Measurements from ENCODE around the gene SYS1. TPM values are rescaled to one million over a fixed set of nuclear protein-coding genes. Genes with fewer than 3 reads are reported as not detected.
A peak's percentile ranks its signal among the peaks of the same experiment; 100 is the strongest.

SYS1 gene
- total and polyA plus RNA-seq, 2 experiments from 2014 or later, result 7.9 to 21.5 TPM

GRCh38 chr20:45361793-45362192 is 1.2 kb upstream of the SYS1 start:
- H3K9me2 ChIP-seq (ENCODE audit: insufficient read depth), result no peaks in the 10 kb centered on the region
- H3K4me3 Mint-ChIP-seq, result no peak overlapping the region
- no peak overlapping the region for H3K27ac ChIP-seq (ENCODE audit: low read depth)
- H3K79me2 ChIP-seq (replicated peaks; ENCODE audit: insufficient read depth), result peaks cover 14% of the 10 kb centered on the region
- no peak overlapping the region for H3K27ac Mint-ChIP-seq
- H3K4me1 ChIP-seq (ENCODE audit: insufficient read depth), result peaks cover 17% of the 10 kb centered on the region
- no peak overlapping the region for H3K4me3 ChIP-seq
- ATAC-seq (no peak), DNase-seq (ENCODE audit: low spot score) (no peak)
- H2AFZ ChIP-seq, result no peak overlapping the region
- TF ChIP-seq, protein P1, sequence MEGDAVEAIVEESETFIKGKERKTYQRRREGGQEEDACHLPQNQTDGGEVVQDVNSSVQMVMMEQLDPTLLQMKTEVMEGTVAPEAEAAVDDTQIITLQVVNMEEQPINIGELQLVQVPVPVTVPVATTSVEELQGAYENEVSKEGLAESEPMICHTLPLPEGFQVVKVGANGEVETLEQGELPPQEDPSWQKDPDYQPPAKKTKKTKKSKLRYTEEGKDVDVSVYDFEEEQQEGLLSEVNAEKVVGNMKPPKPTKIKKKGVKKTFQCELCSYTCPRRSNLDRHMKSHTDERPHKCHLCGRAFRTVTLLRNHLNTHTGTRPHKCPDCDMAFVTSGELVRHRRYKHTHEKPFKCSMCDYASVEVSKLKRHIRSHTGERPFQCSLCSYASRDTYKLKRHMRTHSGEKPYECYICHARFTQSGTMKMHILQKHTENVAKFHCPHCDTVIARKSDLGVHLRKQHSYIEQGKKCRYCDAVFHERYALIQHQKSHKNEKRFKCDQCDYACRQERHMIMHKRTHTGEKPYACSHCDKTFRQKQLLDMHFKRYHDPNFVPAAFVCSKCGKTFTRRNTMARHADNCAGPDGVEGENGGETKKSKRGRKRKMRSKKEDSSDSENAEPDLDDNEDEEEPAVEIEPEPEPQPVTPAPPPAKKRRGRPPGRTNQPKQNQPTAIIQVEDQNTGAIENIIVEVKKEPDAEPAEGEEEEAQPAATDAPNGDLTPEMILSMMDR (conservative IDR thresholded peaks at IDR 0.05; ENCODE audit: low read depth in 2 of 2), result no peak
- H3K36me3 ChIP-seq (ENCODE audit: insufficient read depth), result no peaks in the 10 kb centered on the region
- H4K20me1 ChIP-seq (replicated peaks; ENCODE audit: insufficient read depth), result 0 out of 2 replicates have a peak, but pooled peaks cover 9% of the 10 kb centered on the region
- H3K4me1 Mint-ChIP-seq, result peaks cover 28% of the 10 kb centered on the region
- H3K9me3 Mint-ChIP-seq, result no peaks in the 10 kb centered on the region
- H3K4me2 ChIP-seq, result no peak overlapping the region
- no peaks in the 10 kb centered on the region for H3K27me3 ChIP-seq (ENCODE audit: insufficient read depth)
- no peaks in the 10 kb centered on the region for H3F3A ChIP-seq (replicated peaks; ENCODE audit: low read depth)
- peaks cover 4% of the 10 kb centered on the region; the same call in 2 of the 3 replicates for H3K36me3 Mint-ChIP-seq (ENCODE audit: low read depth)
- H3K27me3 Mint-ChIP-seq (ENCODE audit: insufficient read depth, low read depth, poor library complexity), result peaks cover 7% of the 10 kb centered on the region

DNA sequence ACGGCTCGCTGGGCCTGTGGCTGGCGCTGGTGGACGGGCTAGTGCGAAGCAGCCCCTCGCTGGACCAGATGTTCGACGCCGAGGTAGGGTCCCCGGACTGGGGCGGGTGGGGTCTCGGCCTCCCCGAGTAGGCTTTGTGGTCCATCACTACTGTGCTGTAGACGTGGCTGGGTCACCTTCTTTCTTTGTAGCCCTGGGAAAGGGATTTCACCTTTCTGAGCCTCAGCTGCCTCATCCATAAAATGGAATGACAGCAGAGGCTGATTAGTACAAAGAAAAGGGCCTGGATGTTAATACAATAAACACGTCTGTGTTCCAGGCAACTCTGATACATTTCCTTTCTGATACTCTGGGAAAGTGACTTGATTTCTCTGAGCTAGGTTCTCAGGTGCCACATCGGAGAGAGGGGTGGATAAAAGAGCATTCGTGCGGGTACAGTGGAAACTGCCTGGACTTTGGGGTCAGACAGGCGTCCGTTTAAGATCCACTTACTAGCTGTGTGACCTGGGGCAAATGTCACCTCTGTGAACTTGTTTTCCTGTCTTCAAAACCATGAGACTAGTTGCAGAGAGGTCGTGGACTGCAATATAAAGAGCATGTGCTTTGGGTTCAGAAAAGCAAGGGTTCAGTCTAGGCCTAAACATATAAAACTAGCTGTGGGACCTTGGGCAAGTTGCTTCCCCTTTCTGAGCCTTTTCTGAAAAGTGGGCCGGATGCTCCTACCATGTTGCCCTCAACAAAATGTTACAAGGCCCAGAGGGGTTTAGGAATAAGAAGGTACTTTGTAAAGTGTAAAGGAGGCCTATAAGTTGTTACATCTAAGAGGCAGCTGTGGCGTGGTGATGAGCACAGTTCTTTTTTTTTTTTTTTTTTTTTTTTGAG is 896 bp downstream of the SYS1 start:
- H3K9me2 ChIP-seq (ENCODE audit: insufficient read depth), result no peaks in the 10 kb centered on the region
- no peaks in the 10 kb centered on the region for H3F3A ChIP-seq (replicated peaks; ENCODE audit: low read depth)
- 0 out of 2 replicates have a peak overlapping the region, but pooled peaks have one; percentile 61 for H2AFZ ChIP-seq
- peak overlapping the region; percentile 99 for H3K4me3 Mint-ChIP-seq
- H3K36me3 ChIP-seq (ENCODE audit: insufficient read depth), result no peaks in the 10 kb centered on the region
- peak overlapping the region; percentile 98 for H3K27ac Mint-ChIP-seq
- ATAC-seq, result no peak; the same call in 1 of the 3 replicates
- H3K36me3 Mint-ChIP-seq (ENCODE audit: low read depth), result peaks cover 15% of the 10 kb centered on the region; the same call in 2 of the 3 replicates
- peak overlapping the region; percentile 73 for H3K4me2 ChIP-seq
- H3K4me1 ChIP-seq (ENCODE audit: insufficient read depth), result peaks cover 11% of the 10 kb centered on the region
- no peaks in the 10 kb centered on the region for H3K9me3 Mint-ChIP-seq
- H3K4me1 Mint-ChIP-seq, result peaks cover 18% of the 10 kb centered on the region
- H3K4me3 ChIP-seq, result peak overlapping the region; percentile 72
- no peak for DNase-seq (ENCODE audit: low spot score)
- H3K79me2 ChIP-seq (replicated peaks; ENCODE audit: insufficient read depth), result peaks cover 14% of the 10 kb centered on the region
- no peak overlapping the region for H3K27ac ChIP-seq (ENCODE audit: low read depth)
- peaks cover 7% of the 10 kb centered on the region for H3K27me3 Mint-ChIP-seq (ENCODE audit: insufficient read depth, low read depth, poor library complexity)
- no peaks in the 10 kb centered on the region for H3K27me3 ChIP-seq (ENCODE audit: insufficient read depth)
- H4K20me1 ChIP-seq (replicated peaks; ENCODE audit: insufficient read depth), result 0 out of 2 replicates have a peak, but pooled peaks cover 9% of the 10 kb centered on the region
- TF ChIP-seq ZNF331 (CRISPR knock-in tag; IDR thresholded peaks at IDR 0.05; ENCODE audit: low read depth) (no peak), EZH2 (IDR thresholded peaks at IDR 0.05; ENCODE audit: low read depth, unreplicated experiment) (no peak), JUNB (IDR thresholded peaks at IDR 0.05; ENCODE audit: unreplicated experiment) (no peak), POLR2AphosphoS5 (IDR thresholded peaks at IDR 0.05; ENCODE audit: low read depth) (no peak), EZH2phosphoT487 (IDR thresholded peaks at IDR 0.05; ENCODE audit: unreplicated experiment) (no peak), STAT1 (IDR thresholded peaks at IDR 0.05; ENCODE audit: unreplicated experiment) (no peak), NANOG (IDR thresholded peaks at IDR 0.05; ENCODE audit: borderline replicate concordance) (no peak), CREB1 (CRISPR knock-in tag; IDR thresholded peaks at IDR 0.05; ENCODE audit: low read depth) (no peak)
- TF ChIP-seq, protein P2, sequence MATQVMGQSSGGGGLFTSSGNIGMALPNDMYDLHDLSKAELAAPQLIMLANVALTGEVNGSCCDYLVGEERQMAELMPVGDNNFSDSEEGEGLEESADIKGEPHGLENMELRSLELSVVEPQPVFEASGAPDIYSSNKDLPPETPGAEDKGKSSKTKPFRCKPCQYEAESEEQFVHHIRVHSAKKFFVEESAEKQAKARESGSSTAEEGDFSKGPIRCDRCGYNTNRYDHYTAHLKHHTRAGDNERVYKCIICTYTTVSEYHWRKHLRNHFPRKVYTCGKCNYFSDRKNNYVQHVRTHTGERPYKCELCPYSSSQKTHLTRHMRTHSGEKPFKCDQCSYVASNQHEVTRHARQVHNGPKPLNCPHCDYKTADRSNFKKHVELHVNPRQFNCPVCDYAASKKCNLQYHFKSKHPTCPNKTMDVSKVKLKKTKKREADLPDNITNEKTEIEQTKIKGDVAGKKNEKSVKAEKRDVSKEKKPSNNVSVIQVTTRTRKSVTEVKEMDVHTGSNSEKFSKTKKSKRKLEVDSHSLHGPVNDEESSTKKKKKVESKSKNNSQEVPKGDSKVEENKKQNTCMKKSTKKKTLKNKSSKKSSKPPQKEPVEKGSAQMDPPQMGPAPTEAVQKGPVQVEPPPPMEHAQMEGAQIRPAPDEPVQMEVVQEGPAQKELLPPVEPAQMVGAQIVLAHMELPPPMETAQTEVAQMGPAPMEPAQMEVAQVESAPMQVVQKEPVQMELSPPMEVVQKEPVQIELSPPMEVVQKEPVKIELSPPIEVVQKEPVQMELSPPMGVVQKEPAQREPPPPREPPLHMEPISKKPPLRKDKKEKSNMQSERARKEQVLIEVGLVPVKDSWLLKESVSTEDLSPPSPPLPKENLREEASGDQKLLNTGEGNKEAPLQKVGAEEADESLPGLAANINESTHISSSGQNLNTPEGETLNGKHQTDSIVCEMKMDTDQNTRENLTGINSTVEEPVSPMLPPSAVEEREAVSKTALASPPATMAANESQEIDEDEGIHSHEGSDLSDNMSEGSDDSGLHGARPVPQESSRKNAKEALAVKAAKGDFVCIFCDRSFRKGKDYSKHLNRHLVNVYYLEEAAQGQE (IDR thresholded peaks at IDR 0.05; ENCODE audit: unreplicated experiment), result no peak
- TF ChIP-seq, protein P1 (conservative IDR thresholded peaks at IDR 0.05; ENCODE audit: low read depth in 2 of 2), result no peak
- TF ChIP-seq, protein P3, sequence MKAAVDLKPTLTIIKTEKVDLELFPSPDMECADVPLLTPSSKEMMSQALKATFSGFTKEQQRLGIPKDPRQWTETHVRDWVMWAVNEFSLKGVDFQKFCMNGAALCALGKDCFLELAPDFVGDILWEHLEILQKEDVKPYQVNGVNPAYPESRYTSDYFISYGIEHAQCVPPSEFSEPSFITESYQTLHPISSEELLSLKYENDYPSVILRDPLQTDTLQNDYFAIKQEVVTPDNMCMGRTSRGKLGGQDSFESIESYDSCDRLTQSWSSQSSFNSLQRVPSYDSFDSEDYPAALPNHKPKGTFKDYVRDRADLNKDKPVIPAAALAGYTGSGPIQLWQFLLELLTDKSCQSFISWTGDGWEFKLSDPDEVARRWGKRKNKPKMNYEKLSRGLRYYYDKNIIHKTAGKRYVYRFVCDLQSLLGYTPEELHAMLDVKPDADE (IDR thresholded peaks at IDR 0.05), result no peak
